Panc1 (cell line): ENCODE results near the gene TP53I11. TPM values are rescaled to one million over a fixed set of nuclear protein-coding genes. Genes with fewer than 3 reads are reported as not detected.

ENCODE experiments used
- ATAC-seq: fragments of 200-7000 bp; cut with Tn5 transposase; 2 replicates; pipeline ENCODE4 v1.9.1; 2020; ENCODE audit warnings: mild to moderate bottlenecking, moderate library complexity
- BruUV-seq: library from RNA; stranded (reverse); fragments of 400-500 nt; replicated peaks from 2 replicates; lab custom pipeline; 2021; lab: Mats Ljungman, UMichigan
- CTCF ChIA-PET: fragments of 300-600 bp; sonication (Branson Sonifier 250); formaldehyde crosslinking; loops from one replicate; lab custom pipeline; 2022; ENCODE audit warnings: antibody characterized with exemption; lab: Charles Lee
- POLR2A ChIA-PET: fragments of 300-600 bp; sonication (Branson Sonifier 250); formaldehyde crosslinking; loops from one replicate; lab custom pipeline; 2022; ENCODE audit warnings: antibody characterized with exemption; lab: Charles Lee
- DNase-seq: peaks from one replicate; pipeline ENCODE4 v3.0.0-alpha.2; 2010; ENCODE audit warnings: low read depth, low spot score
- H3K27ac ChIP-seq: 2 replicates; pipeline ENCODE4 v1.5.1; 2011; ENCODE audit warnings: mild to moderate bottlenecking, low read length, inconsistent platforms
- H3K27me3 ChIP-seq: fragments of 200-500 bp; sonication (Bioruptor generic); 2 replicates; pipeline ENCODE4 v1.6.0; 2014; ENCODE audit warnings: low read length, inconsistent platforms; ENCODE audit not compliant: control insufficient read depth, insufficient read depth
- H3K36me3 ChIP-seq: fragments of 200-500 bp; sonication (Bioruptor generic); 2 replicates; pipeline ENCODE4 v1.5.1; 2014; ENCODE audit warnings: inconsistent platforms, mild to moderate bottlenecking, low read length, moderate library complexity; ENCODE audit not compliant: control insufficient read depth, insufficient read depth
- H3K4me1 ChIP-seq: 2 replicates; pipeline ENCODE4 v1.5.1; 2011; ENCODE audit warnings: inconsistent platforms, mild to moderate bottlenecking, low read length, moderate library complexity; ENCODE audit not compliant: control insufficient read depth, insufficient read depth
- H3K4me3 ChIP-seq, 2 experiments: 2 replicates each; pipeline ENCODE4 v1.5.1; 2011 to 2012; ENCODE audit warnings: low read depth in 2 of 2, low read length in 2 of 2, mild to moderate bottlenecking in 2 of 2, inconsistent platforms in 1 of 2, moderate library complexity in 1 of 2
- H3K9me3 ChIP-seq: fragments of 200-500 bp; sonication (Bioruptor generic); 2 replicates; pipeline ENCODE4 v1.5.1; 2014; ENCODE audit warnings: low read depth, mild to moderate bottlenecking, inconsistent platforms, low read length, moderate library complexity; ENCODE audit not compliant: control insufficient read depth, insufficient read depth
- CTCF ChIP-seq: fragments of 450-650 bp; IDR thresholded peaks from 2 replicates; pipeline ENCODE4 v1.5.1; 2017; ENCODE audit warnings: mild to moderate bottlenecking
- POLR2AphosphoS5 ChIP-seq: IDR thresholded peaks from 2 replicates; pipeline ENCODE4 v1.6.1; 2012; ENCODE audit warnings: mild to moderate bottlenecking, low read depth, low read length, moderate library complexity
- REST ChIP-seq, 2 experiments: IDR thresholded peaks; 2 replicates each; pipeline ENCODE4 v1.6.1; 2011 to 2012; ENCODE audit warnings: low read depth in 2 of 2, control low read depth in 1 of 2, low read length in 1 of 2, mild to moderate bottlenecking in 1 of 2, moderate library complexity in 1 of 2; ENCODE audit not compliant: insufficient read depth in 1 of 2
- SIN3A ChIP-seq: IDR thresholded peaks from 2 replicates; pipeline ENCODE4 v1.6.1; 2012; ENCODE audit warnings: low read depth, mild to moderate bottlenecking, low read length, moderate library complexity, borderline replicate concordance; ENCODE audit not compliant: insufficient read depth
- TCF7L2 ChIP-seq: IDR thresholded peaks from 2 replicates; pipeline ENCODE4 v1.6.1; 2011; ENCODE audit warnings: mild to moderate bottlenecking, low read depth, low read length, inconsistent platforms
- in situ Hi-C: cut with HindIII; loops from 2 replicates; pipeline ENCODE4 v1.10.0; 2016; ENCODE audit warnings: low sequenced_read_pairs, low pct_unique_long_range_greater_than_20kb
- intact Hi-C: fragments of 100-400 bp; cut with micrococcal nuclease; formaldehyde crosslinking; loops from one replicate; pipeline ENCODE4 v1.10.0; 2022; ENCODE audit not compliant: unreplicated experiment
- total RNA-seq: library from RNA; stranded (reverse); gene quantifications from one replicate; pipeline ENCODE4 v1.2.1, GENCODE V29; 2021; ENCODE audit not compliant: unreplicated experiment

Gene TP53I11
- total RNA-seq, 1 experiment from 2014 or later, result 132 TPM

DNA sequence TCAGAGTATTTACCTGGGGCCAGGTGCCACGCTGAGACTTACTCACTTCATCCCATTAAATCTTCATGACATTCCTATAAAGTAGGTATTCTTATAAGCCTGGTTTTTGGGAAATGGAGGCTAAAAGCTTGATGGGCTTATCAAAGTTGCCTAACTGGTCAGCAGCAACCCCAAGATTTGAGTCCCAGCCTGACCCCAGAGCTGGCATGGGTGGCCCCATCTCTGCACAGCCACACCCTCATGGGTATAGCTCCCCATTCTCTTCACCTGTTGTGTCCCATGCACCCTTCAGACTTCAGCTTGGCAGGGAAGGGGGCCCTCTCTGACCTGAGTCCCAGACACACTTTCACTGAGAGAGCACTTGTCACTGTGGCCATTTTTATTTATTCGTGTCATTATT lies 37.4 kb upstream of the TP53I11 start:
- ChIA-PET CTCF (no interaction called here), POLR2A (no interaction called here)
- Histone ChIP-seq H3K4me1 (no peaks in the 10 kb centered on the region; the same call in 1 of the 2 replicates), H3K9me3 (no peaks in the 10 kb centered on the region), H3K27me3 (no peaks in the 10 kb centered on the region), H3K36me3 (no peaks in the 10 kb centered on the region), H3K27ac (no peak overlapping the region), H3K4me3 (no peak overlapping the region)
- in situ Hi-C loops, result no loop called here
- DNase-seq (no peak), ATAC-seq (no peak)
- intact Hi-C loops, result no loop called here
- BruUV-seq, result no TSS peak
- TF ChIP-seq TCF7L2 (no peak), POLR2AphosphoS5 (no peak), SIN3A (no peak), REST (IDR thresholded peaks at IDR 0.05; ENCODE audit: insufficient read depth in 1 of 2, low read depth in 2 of 2, low read length in 1 of 2) (no peak), CTCF (no peak)

DNA sequence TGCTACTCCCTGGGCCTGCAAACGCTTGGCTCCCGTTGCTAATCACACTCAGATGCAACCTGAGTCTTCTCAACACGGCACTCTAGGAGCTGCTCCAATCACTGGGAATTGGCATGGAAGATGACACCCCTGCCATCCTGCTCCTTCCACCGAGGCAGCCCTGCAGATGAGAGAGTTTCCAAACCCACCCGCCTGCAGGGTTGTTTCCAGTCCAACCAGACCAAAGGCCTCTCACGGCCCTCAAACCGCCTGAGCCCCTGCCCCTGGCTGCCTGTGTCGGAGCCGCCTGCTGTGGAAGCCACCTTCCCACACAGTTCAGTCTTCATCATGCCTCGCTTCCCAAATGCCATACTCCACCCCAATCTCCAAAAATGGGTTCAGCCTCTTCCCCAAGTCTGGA lies 36.8 kb upstream of the TP53I11 start:
- intact Hi-C loops (no loop called here), in situ Hi-C loops (no loop called here)
- Histone ChIP-seq H3K27ac (no peak overlapping the region), H3K36me3 (no peaks in the 10 kb centered on the region), H3K4me3 (no peak overlapping the region), H3K4me1 (no peaks in the 10 kb centered on the region; the same call in 1 of the 2 replicates), H3K9me3 (no peaks in the 10 kb centered on the region), H3K27me3 (no peaks in the 10 kb centered on the region)
- no TSS peak for BruUV-seq
- POLR2A ChIA-PET, result no interaction called here
- CTCF ChIA-PET, result no interaction called here
- DNase-seq, result no peak
- ATAC-seq, result no peak
- no peak for TF ChIP-seq CTCF
- no peak for TF ChIP-seq TCF7L2
- no peak for TF ChIP-seq SIN3A
- TF ChIP-seq REST (IDR thresholded peaks at IDR 0.05; ENCODE audit: insufficient read depth in 1 of 2, low read depth in 2 of 2, low read length in 1 of 2), result no peak
- no peak for TF ChIP-seq POLR2AphosphoS5
